HUES64 (cell line): ENCODE measurements around the gene KRTAP12-1.
"Not testable (repeated sequence)": the region's sequence is repeated elsewhere in the genome, so short reads cannot be mapped to it uniquely, and the experiment has no call there.

ENCODE experiments used
- H3K27ac ChIP-seq: 2 replicates; pipeline ENCODE4 v1.7.0; 2013; ENCODE audit warnings: low read depth, low read length, inconsistent platforms
- H3K27me3 ChIP-seq: 2 replicates; pipeline ENCODE4 v1.6.1; 2013; ENCODE audit warnings: mild to moderate bottlenecking, low read length; ENCODE audit not compliant: insufficient read depth
- H3K36me3 ChIP-seq: 2 replicates; pipeline ENCODE4 v1.6.1; 2013; ENCODE audit warnings: mild to moderate bottlenecking, low read length; ENCODE audit not compliant: insufficient read depth
- H3K4me1 ChIP-seq: 2 replicates; pipeline ENCODE4 v1.6.1; 2013; ENCODE audit warnings: mild to moderate bottlenecking, low read length, moderate library complexity; ENCODE audit not compliant: insufficient read depth
- H3K4me3 ChIP-seq: 2 replicates; pipeline ENCODE4 v1.5.1; 2013; ENCODE audit warnings: mild to moderate bottlenecking, low read length, moderate library complexity
- H3K9ac ChIP-seq: 2 replicates; pipeline ENCODE4 v1.6.1; 2013; ENCODE audit warnings: mild to moderate bottlenecking, low read depth, low read length
- H3K9me3 ChIP-seq: 2 replicates; pipeline ENCODE4 v1.6.1; 2013; ENCODE audit warnings: low read depth, low read length; ENCODE audit not compliant: insufficient read depth
- WGBS: fragments of 150-250, 120-280 bp; methylation state at CpG from one replicate; pipeline ENCODE4 v1.1.7; 2013; ENCODE audit warnings: missing lambda C conversion rate; 5-methylcytosine and 5-hydroxymethylcytosine counted together

Gene KRTAP12-1

DNA sequence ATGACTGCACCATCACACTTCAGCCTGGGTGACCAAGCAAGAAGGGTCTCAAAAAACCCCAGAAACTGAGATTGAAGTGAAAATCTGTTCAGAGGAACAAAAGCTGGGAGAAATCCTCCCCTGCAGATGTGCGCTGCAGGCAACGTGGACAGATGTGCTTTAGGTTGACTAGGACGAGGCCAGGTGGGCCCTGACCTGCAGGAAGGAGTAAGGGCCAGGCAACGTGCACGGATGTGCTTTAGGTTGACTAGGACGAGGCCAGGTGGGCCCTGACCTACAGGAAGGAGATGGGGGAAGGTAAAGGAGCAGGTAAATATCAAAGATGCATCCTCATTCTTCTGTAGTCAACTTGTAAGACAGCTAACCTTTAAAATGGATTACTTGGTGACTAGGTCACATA, 2.5 kb upstream of the KRTAP12-1 start:
- no peaks in the 10 kb centered on the region for H3K9me3 ChIP-seq
- no peak overlapping the region for H3K27ac ChIP-seq
- H3K36me3 ChIP-seq: no peaks in the 10 kb centered on the region
- 85% methylated on average over 6 of the region's 6 CpGs for WGBS
- no peaks in the 10 kb centered on the region for H3K27me3 ChIP-seq
- H3K4me3 ChIP-seq: no peak overlapping the region
- no peak overlapping the region for H3K9ac ChIP-seq
- peaks cover 13% of the 10 kb centered on the region for H3K4me1 ChIP-seq

DNA sequence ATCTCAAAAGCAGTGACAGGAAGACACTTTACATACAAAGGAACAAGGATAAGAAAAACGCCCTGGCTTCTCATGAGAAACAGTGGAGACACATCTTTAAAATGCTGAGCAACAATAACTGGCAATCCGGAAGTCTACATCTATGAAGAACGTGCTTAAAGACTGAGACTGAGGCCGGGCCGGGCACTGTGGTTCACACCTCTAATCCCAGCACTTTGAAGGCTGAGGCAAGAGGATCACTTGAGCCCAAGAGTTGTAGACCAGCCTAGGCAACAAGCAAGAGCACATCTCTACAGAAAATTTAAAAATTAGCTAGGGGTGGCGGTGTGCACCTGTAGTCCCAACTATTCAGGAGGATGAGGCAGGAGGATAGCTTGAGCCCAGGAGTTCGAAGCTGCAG, 2.1 kb upstream of the KRTAP12-1 start:
- no peaks in the 10 kb centered on the region for H3K27me3 ChIP-seq
- peaks cover 13% of the 10 kb centered on the region for H3K4me1 ChIP-seq
- no peak overlapping the region for H3K4me3 ChIP-seq
- H3K36me3 ChIP-seq: no peaks in the 10 kb centered on the region
- WGBS: 88% methylated on average over 7 of the region's 7 CpGs
- no peak overlapping the region for H3K27ac ChIP-seq
- no peaks in the 10 kb centered on the region for H3K9me3 ChIP-seq
- no peak overlapping the region for H3K9ac ChIP-seq

DNA sequence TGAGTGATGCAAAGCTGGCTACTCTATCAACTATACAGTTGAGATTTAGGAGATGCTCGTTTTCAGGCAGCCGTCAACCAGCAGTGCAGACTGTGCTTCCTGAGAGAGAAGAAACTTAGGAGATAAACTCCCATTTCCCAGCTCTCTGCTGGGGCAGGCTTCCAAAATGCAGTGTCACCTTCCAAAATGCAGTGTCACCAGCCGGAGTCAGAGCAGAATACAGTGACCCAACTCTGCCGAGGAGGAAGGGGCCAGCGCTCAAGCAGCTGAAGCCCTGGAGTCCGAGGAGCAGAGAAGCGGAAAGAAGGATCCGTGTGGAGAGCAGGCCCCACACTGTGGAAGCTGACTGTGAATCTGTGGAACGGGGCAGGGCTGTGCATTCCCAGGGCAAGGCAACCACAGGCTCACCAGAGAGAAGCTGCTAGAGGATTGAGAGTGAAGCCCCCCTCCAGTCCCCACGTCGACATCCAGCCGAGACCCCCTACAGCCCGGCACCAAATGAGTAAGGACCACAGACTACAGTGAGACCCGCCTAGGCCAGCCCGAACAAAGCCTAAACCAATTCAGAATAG, 703 bp upstream of the KRTAP12-1 start:
- no peak overlapping the region for H3K27ac ChIP-seq
- no peaks in the 10 kb centered on the region for H3K27me3 ChIP-seq
- H3K4me3 ChIP-seq: no peak overlapping the region
- 91% methylated on average over 15 of the region's 15 CpGs for WGBS
- no peaks in the 10 kb centered on the region for H3K9me3 ChIP-seq
- no peak overlapping the region for H3K9ac ChIP-seq
- no peaks in the 10 kb centered on the region for H3K36me3 ChIP-seq
- H3K4me1 ChIP-seq: peaks cover 12% of the 10 kb centered on the region

DNA sequence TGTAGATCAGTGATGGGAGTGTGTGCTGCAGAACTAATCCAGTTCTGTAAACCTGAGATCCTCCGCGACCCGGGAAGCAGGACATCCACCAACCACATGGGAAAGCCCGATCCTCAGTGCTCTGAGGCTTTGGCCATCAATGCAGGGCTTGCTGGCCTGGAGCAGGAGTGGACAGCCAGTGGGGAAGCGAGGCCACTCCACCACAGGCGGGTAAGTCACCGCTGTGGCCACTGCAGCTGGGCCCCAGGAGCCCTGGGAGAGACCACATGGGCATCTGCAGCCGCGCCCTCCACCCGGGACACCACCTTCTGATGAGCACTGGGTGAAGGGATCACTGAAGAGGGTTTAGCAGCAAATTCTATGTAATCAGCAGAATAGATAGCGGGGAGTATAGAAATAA, 811 bp downstream of the KRTAP12-1 start:
- no peaks in the 10 kb centered on the region for H3K4me1 ChIP-seq
- no peaks in the 10 kb centered on the region for H3K27me3 ChIP-seq
- H3K27ac ChIP-seq: no peak overlapping the region
- no peaks in the 10 kb centered on the region for H3K36me3 ChIP-seq
- no peak overlapping the region for H3K9ac ChIP-seq
- WGBS: 81% methylated on average over 11 of the region's 11 CpGs
- no peaks in the 10 kb centered on the region for H3K9me3 ChIP-seq
- H3K4me3 ChIP-seq: no peak overlapping the region

DNA sequence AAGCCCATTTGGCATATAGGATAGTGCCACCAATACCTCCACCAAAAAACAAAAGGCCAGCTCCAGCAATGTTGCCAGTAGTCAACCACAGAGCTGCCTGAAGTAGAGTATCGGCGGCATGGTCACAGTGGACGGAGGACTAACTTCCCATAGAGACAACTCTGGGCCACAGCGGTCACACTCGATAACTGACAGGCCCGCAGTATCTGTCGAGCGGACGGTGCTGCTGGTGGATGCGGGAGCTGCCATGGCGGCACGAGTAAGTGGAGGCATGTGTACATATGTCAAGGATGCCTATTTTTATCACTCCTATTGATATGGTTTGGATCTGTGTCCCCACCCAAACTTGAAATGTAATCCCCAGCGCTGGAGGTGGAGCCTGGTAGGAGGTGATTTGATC, 4.1 kb downstream of the KRTAP12-1 start:
- WGBS: 93% methylated on average over 13 of the region's 13 CpGs
- H3K4me1 ChIP-seq: no peaks in the 10 kb centered on the region
- H3K4me3 ChIP-seq: no peak overlapping the region
- H3K27me3 ChIP-seq: no peaks in the 10 kb centered on the region
- H3K27ac ChIP-seq: no peak overlapping the region
- H3K36me3 ChIP-seq: no peaks in the 10 kb centered on the region
- H3K9me3 ChIP-seq: 0 out of 2 replicates have a peak, but pooled peaks cover 6% of the 10 kb centered on the region
- no peak overlapping the region for H3K9ac ChIP-seq

DNA sequence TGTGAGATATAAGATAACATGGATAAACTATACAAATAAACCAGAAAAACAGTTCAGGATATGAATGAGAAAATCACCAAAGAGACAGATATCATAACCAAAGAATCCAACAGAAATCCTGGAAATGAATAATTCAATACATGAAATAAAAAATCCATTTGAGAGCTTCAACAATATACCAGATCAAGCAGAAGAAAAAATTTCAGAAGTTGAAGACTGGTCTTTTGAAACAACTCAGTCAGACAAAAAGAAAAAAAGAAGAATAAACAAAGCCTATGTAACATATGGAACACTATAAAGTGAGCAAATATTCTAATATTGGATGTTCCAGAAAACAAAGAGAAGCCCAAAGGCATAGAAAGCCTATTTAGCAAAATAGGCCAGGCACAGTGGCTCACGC, 10.1 kb downstream of the KRTAP12-1 start:
- Histone ChIP-seq H3K27ac (no peak overlapping the region), H3K4me3 (no peak overlapping the region), H3K36me3 (no peaks in the 10 kb centered on the region), H3K27me3 (no peaks in the 10 kb centered on the region), H3K4me1 (no peaks in the 10 kb centered on the region), H3K9ac (no peak overlapping the region), H3K9me3 (peaks cover 35% of the 10 kb centered on the region)
- 100% methylated on average over 1 of the region's 1 CpG for WGBS

DNA sequence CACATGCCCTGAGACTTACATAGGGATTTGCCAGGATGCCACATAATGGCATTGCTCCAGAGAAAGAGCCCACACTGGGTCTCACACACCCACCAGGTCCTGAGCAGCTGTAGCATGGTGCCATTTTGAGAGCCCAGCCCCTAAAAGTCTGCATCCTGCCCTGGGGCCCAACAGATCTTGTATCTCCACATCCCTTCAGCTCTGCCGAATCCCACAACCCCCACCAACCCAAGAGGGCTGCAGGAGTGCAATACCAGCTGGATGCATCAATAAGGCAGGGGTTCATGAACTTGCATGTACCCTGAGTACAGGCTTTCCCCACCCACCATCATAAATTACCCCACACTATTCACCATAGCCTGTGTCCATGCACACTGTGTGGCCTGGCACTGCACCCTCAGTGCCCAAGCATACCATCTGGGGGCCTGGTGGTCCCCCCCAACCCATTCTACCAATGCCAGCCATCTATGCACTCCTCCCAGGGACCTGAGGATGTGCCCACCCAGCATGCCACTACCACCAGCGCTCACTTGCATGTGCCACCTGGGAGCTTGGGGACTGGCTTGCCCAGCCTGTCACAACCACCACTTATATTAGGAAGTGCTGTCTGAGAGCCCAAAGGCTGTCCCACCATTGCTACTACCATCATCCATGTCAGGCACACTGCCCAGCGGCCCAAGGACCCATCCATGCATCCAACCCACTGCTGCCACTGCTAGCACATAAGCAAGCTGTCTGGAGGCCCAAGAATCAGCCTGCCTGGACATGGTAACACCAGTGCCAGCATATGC, 11.1 kb downstream of the KRTAP12-1 start:
- 92% methylated on average over 3 of the region's 3 CpGs for WGBS
- H3K27ac ChIP-seq: no peak overlapping the region
- no peak overlapping the region for H3K4me3 ChIP-seq
- peaks cover 35% of the 10 kb centered on the region for H3K9me3 ChIP-seq
- H3K36me3 ChIP-seq: no peaks in the 10 kb centered on the region
- no peaks in the 10 kb centered on the region for H3K4me1 ChIP-seq
- no peak overlapping the region for H3K9ac ChIP-seq
- no peaks in the 10 kb centered on the region for H3K27me3 ChIP-seq

DNA sequence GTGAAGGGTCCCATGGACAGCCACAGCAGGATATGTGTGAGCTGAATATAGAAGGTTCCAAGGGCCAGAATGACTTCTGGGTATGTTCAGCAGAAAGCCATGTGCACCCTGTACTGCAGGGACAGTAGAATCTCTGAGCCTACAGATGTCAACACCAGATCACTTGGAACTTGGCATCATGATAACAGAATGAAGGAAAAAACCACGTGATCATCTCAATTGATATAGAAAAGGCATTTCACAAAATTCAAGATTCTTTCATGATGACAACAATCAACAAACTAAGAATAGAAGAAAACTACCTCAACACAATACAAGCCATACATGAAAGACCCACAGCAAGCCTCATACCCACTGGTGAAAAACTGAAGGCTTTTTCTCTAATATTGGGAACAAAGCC, 14.4 kb downstream of the KRTAP12-1 start:
- Histone ChIP-seq H3K4me3 (no peak overlapping the region), H3K27me3 (no peaks in the 10 kb centered on the region), H3K4me1 (no peaks in the 10 kb centered on the region), H3K9ac (no peak overlapping the region), H3K9me3 (peaks cover 29% of the 10 kb centered on the region), H3K27ac (no peak overlapping the region), H3K36me3 (no peaks in the 10 kb centered on the region)
- 100% methylated on average over 1 of the region's 1 CpG for WGBS

DNA sequence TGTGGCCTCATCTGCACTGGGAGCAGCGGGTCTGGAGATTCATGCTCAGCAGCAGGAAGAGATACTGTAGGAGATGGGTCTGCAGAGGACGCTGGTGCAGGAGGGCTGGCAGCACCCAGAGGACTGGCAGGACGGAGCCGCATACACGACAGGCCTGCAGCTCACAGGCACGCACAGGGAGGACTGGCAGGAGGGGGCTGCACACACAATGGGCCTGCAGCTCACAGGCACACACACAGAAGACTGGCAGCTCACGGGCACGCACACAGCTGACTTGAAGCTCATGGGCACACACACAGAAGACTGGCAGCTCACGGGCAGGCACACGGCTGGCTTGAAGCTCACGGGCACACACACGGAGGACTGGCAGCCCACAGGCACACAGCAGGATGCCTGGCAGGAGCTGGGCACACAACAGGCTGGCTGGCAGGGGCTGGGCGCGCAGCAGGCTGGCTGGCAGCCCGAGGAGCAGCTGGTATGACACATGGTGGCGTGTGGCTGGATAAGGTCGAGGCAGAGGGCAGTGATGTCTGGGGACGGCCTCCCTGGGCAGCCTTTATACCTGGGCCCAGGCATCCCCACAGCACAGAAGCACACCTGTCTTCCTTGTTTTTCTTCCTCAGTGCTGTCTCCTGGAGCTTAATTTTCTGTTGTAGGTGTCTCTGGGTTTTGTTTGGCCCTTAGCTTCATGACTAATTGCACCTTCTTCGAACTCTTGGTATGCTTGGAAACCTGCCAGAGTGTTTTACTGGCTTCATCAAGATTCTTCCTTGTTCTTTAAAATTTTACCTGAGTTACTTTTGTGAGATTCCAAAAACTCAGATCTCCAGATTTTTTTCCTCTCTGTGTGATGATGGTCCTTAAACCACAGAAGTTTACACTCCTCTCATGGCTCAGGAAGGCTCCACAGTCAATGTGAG, 15.3 kb downstream of the KRTAP12-1 start, which contains the start of gene KRTAP12-2:
TSS of gene KRTAP12-2 (minus strand) at position 527 of the 920 bp plus-strand sequence. CDS start at position 486, 41 bp downstream.
- H3K9me3 ChIP-seq: peaks cover 24% of the 10 kb centered on the region
- no peaks in the 10 kb centered on the region for H3K27me3 ChIP-seq
- no peaks in the 10 kb centered on the region for H3K4me1 ChIP-seq
- H3K9ac ChIP-seq: no peak within 1 kb of the TSS
- no peak within 1 kb of the TSS for H3K4me3 ChIP-seq
- WGBS: 89% methylated on average over 19 of the region's 19 CpGs
- H3K27ac ChIP-seq: no peak within 1 kb of the TSS
- H3K36me3 ChIP-seq: no peaks in the 10 kb centered on the region

DNA sequence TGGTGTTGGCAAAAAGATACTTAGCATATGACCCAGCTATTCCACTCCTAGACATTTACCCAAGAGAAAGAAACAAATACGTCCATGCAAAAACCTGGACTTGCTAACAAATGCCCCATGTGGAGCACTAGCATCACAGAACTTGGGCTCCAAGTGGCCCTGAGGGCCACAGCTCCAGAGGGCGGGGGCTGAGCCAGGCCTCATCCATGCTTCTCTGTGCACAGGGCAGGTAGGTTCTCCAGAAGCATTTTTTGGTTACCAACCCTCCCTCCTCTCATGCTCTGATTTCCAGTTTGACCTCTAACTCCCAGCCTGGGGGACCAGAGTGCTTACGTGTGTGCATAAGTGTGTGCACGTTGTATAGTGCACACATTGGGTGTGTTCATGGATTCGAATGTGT, 17.3 kb downstream of the KRTAP12-1 start:
- Histone ChIP-seq H3K27ac (no peak overlapping the region), H3K4me1 (peaks cover 12% of the 10 kb centered on the region), H3K9ac (no peak overlapping the region), H3K4me3 (no peak overlapping the region), H3K27me3 (no peaks in the 10 kb centered on the region), H3K36me3 (no peaks in the 10 kb centered on the region), H3K9me3 (peaks cover 5% of the 10 kb centered on the region; the same call in 1 of the 2 replicates)
- WGBS: 93% methylated on average over 5 of the region's 5 CpGs

DNA sequence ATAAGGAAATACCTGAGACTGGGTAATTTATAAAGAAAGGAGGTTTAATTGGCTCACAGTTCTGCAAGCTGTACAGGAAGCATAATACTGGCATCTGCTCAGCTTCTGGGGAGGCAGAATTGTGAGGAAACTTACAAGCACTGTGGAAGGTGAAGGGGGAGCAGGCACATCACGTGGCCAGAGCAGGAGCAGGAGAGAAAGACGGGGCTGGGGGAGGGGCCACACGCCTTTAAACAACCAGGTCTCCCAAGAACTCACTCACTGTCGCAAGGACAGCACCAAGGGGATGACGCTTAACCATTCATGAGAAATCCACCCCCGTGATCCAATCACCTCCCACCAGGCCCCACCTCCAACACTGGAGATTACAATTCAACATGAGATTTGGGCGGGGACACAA, 20.4 kb downstream of the KRTAP12-1 start:
- not testable (repeated sequence) for H3K27me3 ChIP-seq, H3K27ac ChIP-seq, H3K4me3 ChIP-seq, H3K36me3 ChIP-seq, H3K9ac ChIP-seq, H3K9me3 ChIP-seq
- 36% methylated on average over 6 of the region's 7 CpGs for WGBS
- peaks cover 25% of the 10 kb centered on the region for H3K4me1 ChIP-seq
